Activated naive CD4-positive, alpha-beta T cell treated with anti-CD3 and anti-CD28 coated beads, Interleukin-2, amount 50 U/mL, for 72 hours (primary cell): ENCODE results near the gene JAG2. TPM values are rescaled to one million over a fixed set of nuclear protein-coding genes. Genes with fewer than 3 reads are reported as not detected.

Source experiments
- ATAC-seq, 2 donors: fragments of 150-1000 bp; cut with Tn5 transposase; 2 replicates each; pipeline ENCODE4 v1.10.0; 2021; ENCODE audit warnings: mild to moderate bottlenecking in 2 of 2, moderate library complexity in 2 of 2
- DNase-seq, 2 donors: peaks; one replicate each; pipeline ENCODE4 v3.0.0; 2021 to 2022; ENCODE audit warnings: low spot score in 2 of 2
- H3K27ac Mint-ChIP-seq, 2 donors: one replicate each; pipeline ENCODE4 v1.8.0; 2022; ENCODE audit warnings: mild to moderate bottlenecking in 2 of 2, mixed read lengths in 2 of 2
- H3K36me3 Mint-ChIP-seq, 2 donors: one replicate each; pipeline ENCODE4 v1.8.0; 2022; ENCODE audit warnings: mixed read lengths in 2 of 2
- H3K9me3 Mint-ChIP-seq, 2 donors: one replicate each; pipeline ENCODE4 v1.8.0; 2022; ENCODE audit warnings: mixed read lengths in 2 of 2
- total RNA-seq, 2 donors: library from RNA; stranded (reverse); gene quantifications; one replicate each; pipeline ENCODE4 v1.2.3, GENCODE V29; 2022

JAG2 gene
- total RNA-seq, result 10 to 100 TPM in 1 of 2 donors, 1 to 10 TPM in 1; 4.3 to 10.5 TPM

DNA sequence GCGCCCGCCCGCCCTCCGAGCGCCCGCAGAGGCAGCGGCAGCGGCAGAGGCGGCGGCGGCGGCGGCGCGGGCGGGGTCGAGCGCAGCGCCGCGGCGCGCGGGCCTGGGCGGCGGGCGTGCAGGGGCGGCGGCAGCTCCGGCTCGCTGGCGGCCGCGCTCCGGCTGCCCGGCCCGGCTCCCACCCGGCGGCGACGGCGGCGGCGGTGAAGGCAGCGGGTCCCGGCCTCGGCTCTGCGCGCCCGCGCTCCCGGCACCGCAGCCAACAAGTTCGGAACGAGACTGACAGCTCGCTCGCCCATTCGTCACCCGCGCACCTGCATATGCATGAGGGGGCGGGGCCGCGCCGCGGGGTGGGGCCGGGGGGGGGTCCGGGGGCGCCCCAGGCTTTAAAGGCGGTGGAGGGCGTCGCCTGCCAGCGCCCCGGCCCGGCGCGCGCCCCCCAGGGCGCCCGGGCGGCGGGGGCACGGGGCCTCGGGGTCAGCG, at the start of gene JAG2:
JAG2 (minus strand) TSS at position 281 of the 483 bp plus-strand sequence. CDS start 356 bp downstream, outside the sequence.
- Mint-ChIP-seq H3K27ac (no peak within 1 kb of the TSS), H3K9me3 (no peaks in the 10 kb centered on the region), H3K36me3 (no peaks in the 10 kb centered on the region)

DNA sequence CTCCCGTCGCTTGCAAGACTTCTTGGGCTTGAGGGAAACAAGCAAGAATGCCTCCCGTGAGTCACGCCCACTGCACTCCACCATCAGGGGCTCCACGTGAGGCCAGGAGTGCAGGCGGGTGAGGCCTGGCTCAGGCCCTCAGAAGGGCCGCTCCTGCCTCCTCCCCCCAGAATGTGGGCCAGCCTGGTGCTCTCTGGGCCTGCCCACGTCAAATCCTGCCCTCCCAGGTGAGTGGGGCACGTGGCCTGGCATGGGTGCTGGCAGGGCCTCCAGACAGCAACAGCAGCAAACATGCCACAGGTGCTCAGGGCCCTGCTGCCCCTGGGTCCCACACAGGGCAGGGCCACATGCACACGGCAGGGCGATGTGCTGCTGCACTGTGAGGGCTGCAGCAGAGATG, 49.2 kb upstream of the JAG2 start:
- Mint-ChIP-seq H3K9me3 (no peaks in the 10 kb centered on the region), H3K27ac (peak overlapping the region in 1 of 2 donors; percentile 48), H3K36me3 (peaks cover 0 to 9% of the 10 kb centered on the region in 2 donors)
- DNase-seq, result no peak
- no peak for ATAC-seq

More for the DNA sequence above, at the start of gene JAG2:
- peak in 1 of 2 donors; percentile 63 for DNase-seq
- ATAC-seq, result peak; percentile 35 to 73

DNA sequence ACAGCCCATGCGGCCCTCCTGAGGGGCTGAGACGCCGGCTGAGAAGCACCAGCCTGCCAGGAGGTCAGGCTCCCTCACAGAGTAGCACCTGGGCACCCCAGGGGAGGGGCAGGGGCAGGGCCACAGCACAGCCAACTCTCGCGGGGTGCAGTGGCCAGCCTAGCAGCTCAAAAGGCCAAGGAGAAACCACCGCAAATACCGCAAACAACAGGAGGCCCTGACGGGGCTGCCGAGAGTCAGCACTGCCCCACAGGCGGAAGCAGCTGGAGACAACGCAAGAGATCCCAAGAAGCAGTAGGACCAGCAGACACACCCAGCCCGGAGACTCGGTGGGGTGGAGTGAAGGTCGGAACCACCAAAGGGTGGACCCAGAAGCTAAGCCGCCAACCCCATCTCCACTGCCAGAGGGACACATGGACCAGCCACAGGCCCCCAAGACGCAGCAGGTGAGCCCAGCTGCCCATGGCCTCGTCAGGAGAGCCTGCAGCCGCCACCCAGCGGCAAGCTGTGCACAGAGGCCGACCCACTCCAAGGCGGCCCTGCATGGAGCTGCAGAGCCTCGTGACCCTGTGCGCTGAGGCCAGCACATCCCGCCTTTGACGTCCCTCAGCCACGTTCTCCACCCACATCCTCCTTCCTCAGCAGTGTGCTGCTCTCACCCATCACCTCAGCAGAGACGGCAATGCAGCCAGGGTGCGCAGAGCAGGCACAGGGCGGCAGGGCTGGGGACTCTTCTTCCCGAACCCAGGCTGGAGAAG, 48.1 kb upstream of the JAG2 start:
- Mint-ChIP-seq H3K36me3 (peaks cover 0 to 9% of the 10 kb centered on the region in 2 donors), H3K27ac (no peak overlapping the region), H3K9me3 (no peaks in the 10 kb centered on the region)
- ATAC-seq, result no peak
- no peak for DNase-seq

DNA sequence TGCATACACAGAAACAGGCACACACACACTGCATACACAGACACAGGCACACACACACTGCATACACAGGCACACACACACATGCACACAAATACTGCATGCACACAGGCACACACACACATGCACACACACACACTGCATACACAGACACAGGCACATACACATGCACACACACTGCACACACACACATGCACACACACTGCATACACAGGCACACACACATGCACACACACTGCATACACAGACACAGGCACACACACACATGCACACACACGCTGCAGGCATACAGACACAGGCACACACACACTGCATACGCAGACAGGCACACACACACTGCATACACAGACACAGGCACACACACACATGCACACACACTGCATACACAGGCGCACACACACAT, 47.0 kb upstream of the JAG2 start:
- no peak overlapping the region for H3K27ac Mint-ChIP-seq
- peaks cover 0 to 9% of the 10 kb centered on the region in 2 donors for H3K36me3 Mint-ChIP-seq
- no peaks in the 10 kb centered on the region for H3K9me3 Mint-ChIP-seq
- DNase-seq (no peak), ATAC-seq (no peak)

DNA sequence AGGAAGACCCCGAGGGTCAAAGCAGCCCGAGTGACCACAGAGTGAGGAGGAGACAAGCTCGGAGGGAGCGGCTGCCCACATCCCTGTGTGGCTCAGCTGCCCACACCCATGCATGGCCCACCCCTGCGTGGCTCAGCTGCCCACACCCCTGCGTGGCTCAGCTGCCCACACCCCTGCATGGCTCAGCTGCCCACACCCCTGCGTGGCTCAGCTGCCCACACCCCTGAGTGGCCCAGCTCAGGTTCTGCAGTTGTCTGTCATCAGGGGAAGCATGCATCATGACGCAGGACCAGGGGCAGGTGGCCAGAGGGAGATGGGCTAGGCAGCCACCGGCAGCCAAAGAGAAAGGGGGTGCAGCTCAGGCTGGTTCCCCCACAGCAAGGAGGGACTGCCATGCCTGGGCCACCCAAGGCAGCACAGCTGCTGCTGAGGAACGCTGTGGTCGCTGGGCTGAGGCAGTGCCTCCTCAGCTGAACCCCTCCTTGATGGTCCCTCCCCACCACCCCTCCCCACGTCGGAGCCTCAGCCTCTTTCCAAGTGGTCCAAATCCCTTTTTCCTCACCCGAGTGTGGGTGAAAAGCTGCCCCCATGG, 45.8 kb upstream of the JAG2 start:
- Mint-ChIP-seq H3K36me3 (peaks cover 0 to 9% of the 10 kb centered on the region in 2 donors), H3K9me3 (no peaks in the 10 kb centered on the region), H3K27ac (no peak overlapping the region)
- no peak for DNase-seq
- ATAC-seq, result no peak

DNA sequence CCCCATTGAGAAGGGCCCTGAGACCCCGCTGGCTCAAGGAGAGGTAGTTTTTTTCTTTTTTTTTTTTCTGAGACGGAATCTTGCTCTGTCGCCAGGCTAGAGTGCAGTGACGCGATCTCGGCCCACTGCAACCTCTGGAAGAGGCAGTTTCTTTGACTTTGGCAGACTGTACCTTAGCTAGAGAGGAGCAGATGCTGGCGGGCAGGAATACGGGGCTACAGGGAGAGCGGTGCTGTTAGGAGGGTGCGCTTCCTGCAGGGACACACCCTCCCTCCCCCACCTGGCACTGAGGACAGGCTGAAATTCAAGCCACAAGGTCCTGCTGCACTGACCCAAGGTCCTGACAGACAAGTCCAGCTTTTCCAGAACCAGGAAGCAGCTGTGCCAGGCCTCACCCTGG, 44.8 kb upstream of the JAG2 start:
- peaks cover 0 to 9% of the 10 kb centered on the region in 2 donors for H3K36me3 Mint-ChIP-seq
- no peak for DNase-seq
- H3K9me3 Mint-ChIP-seq, result no peaks in the 10 kb centered on the region
- no peak for ATAC-seq
- H3K27ac Mint-ChIP-seq, result no peak overlapping the region

DNA sequence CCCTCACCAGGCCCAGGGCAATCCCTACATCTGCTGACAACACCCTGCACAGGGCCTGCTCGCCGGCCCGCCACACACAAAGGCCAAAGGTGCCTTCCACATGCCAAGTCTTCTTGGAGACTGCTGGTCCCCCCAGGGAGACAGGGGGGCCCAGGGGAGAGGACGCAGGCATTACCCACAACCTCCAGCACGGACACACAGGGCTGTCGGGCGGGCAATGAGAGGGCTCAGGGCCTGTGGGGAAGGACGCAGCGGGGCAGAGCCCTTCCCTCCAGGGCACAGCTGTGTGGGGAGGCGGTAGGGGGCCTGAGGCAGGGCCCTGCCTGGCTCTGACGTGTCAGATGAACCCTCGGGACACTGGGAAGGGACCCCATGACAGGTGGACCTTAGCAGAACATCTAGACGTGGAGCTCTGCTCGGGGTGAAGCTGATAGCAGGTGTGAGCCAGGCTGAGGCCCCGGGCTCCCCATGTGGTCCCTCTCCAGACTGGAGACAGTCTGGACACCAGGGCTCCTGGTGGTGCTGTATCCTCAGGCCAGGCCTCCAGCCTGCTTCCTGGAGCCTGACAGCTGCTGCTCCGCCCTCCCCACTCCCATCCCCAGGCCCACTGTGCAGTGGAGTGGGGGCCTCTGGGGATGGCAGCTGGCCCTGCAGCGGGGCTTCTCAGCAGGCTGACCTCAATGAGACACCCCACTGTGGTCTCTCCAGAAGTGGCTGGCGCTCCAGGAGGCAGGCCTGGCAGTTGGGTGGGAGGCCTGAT, 44.1 kb upstream of the JAG2 start:
- H3K36me3 Mint-ChIP-seq, result peaks cover 0 to 9% of the 10 kb centered on the region in 2 donors
- H3K9me3 Mint-ChIP-seq, result no peaks in the 10 kb centered on the region
- no peak for ATAC-seq
- peak overlapping the region in 1 of 2 donors; percentile 51 for H3K27ac Mint-ChIP-seq
- no peak for DNase-seq

DNA sequence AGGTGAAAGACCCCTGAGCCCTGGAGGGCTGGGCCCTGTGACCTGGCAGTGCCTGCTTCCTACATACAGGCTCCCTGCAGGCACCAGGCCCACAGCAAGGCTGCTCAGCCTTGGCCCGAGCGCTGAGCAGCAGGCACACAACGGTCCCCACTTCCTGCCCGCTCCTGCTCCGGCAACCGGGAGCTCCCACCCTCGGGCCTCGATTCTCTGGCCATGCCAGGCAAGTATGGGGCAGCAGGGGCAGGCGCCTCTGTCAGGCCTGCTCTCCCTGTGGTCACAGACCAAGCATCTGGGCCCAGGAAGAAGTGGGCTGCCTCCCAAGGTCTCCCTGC, 43.1 kb upstream of the JAG2 start:
- ATAC-seq (no peak), DNase-seq (no peak)
- H3K27ac Mint-ChIP-seq, result peak overlapping the region in 1 of 2 donors; percentile 51
- H3K9me3 Mint-ChIP-seq, result no peaks in the 10 kb centered on the region
- peaks cover 0 to 9% of the 10 kb centered on the region in 2 donors for H3K36me3 Mint-ChIP-seq

DNA sequence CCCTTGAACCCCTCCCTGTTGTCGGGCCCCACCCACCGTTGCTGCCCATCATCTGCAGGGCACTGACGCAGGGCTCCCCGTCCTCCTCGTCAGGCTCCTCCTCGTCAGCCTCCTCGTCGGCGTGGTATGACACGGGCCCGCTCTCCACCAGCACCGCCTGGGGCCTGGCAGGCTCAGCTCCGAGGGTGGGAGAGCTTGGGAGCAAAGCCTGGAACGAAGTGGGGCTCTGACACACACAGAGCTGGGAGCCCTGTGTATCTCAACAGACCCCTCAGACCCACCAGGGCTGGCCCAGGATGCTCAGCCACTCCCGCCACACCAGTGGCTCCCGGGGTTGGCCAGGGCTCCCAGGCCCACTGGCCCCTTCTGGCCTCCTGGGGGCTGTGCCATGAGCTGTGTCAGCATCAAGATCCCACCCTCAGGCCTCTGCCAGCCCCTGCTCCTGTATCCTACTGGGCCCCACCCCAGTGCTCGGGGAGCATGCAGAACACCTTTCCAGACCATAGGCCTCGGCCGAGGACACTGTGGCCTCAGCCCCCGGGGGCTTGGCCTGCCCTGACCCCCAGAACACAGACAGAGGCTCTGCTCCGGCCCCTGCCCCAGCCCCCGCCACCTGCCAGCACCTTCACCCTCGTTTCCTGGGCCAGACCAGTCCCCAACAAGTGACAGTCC, 42.6 kb upstream of the JAG2 start:
- no peak for ATAC-seq
- no peaks in the 10 kb centered on the region for H3K9me3 Mint-ChIP-seq

DNA sequence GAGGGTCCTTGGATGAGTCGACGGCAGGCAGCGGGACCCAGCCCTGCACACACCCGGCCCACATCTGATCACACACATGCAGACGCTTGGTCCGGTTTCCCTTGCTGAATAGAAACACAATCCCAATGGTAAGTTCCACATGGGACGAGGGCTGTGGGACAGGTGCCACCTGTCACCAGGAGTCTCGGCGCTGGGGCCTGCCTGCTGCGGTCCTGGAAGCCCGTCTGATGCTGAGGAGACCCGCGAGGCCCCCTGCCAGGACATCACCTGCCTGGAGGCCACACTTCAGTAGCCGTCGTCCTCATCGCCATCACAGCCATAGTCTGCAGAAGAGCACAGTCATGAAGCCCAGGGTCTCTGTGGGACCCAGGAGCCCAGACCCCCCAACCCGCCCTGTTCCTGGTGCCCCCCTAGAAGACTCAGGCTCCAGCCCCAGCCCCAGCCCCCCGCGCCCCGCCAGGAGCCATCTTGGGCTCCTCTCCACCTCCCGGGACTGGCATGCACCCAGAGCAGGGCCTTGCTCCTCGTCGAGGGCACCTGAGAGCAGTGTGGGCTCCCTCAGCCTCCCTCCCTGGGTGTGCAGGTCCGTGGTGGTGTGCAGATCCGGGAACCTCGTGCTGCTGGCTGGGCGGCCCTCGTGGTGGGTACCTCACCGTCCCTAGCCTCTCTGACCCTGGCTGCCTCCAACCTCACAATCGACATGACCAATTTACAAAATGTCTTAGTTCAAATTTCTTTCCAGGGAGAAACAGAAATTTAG, 41.9 kb upstream of the JAG2 start:
- DNase-seq, result no peak
- Mint-ChIP-seq H3K27ac (peak overlapping the region in 1 of 2 donors; percentile 65), H3K36me3 (peaks cover 0 to 4% of the 10 kb centered on the region in 2 donors), H3K9me3 (no peaks in the 10 kb centered on the region)
- ATAC-seq, result no peak

More for the DNA sequence above, 42.6 kb upstream of the JAG2 start:
- DNase-seq, result no peak
- Mint-ChIP-seq H3K36me3 (peaks cover 0 to 9% of the 10 kb centered on the region in 2 donors), H3K27ac (no peak overlapping the region)

DNA sequence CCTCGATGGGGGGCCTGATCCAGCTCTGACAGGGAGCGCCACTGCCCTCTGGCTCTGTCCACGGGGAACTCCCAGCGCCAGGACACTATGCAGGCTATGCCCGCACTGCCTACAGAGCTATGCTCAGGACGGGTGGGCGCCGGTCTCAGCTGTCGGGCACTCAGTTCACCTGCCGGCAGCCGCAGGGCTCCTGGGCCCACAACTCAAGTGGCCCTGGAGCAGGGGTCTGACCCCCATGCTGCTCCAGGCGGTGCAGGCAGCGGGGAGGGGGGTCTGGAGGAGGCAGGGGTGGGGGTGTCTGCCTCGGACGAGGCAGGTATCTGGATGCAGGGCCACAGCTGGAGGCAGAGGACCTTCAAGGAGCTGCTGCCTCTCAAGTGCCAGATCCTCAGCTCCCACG, 41.1 kb upstream of the JAG2 start:
- ATAC-seq, result no peak

DNA sequence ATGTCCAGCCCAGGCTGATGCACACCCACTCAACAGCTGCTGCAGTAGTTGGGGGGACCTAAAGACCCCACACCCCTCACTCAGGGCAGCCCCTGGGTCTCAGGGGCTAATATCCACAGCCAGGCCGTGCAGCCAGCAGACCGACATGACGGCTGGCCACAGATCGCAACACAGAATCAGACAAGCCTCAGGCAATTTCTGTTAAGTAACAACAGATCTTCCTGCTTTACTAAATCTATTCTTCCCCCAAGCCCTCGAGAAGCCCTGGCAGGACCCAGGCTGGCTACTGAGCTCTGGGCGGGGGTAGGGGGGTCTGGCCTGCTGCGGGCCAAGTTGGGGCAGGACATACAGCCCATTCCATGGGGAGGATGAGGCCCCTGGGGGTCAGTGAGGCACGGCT, 40.5 kb upstream of the JAG2 start:
- ATAC-seq (no peak), DNase-seq (no peak)
- Mint-ChIP-seq H3K36me3 (no peaks in the 10 kb centered on the region), H3K9me3 (no peaks in the 10 kb centered on the region), H3K27ac (peak overlapping the region in 1 of 2 donors; percentile 44)

More for the DNA sequence above, 41.1 kb upstream of the JAG2 start:
- H3K36me3 Mint-ChIP-seq, result no peaks in the 10 kb centered on the region
- no peaks in the 10 kb centered on the region for H3K9me3 Mint-ChIP-seq
- peak overlapping the region in 1 of 2 donors; percentile 46 for H3K27ac Mint-ChIP-seq
- DNase-seq, result no peak

DNA sequence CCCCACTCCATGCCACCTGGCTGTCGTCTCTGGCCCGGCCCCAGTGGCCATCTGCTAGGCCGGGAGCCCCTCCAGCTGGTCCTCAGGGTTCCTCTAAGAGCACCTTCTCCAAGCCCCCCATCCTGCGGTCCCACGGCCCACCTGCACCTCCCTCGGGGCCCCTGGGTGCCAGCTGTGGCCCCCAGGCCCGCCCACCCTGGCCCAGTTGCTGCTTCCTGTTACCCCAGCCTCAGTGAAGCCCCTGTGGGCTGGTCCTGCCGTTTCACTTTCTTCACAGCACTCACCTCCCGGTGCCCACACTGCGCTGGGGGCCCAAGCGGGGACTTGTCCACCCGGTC, 40.1 kb upstream of the JAG2 start:
- H3K27ac Mint-ChIP-seq, result peak overlapping the region in 1 of 2 donors; percentile 44

DNA sequence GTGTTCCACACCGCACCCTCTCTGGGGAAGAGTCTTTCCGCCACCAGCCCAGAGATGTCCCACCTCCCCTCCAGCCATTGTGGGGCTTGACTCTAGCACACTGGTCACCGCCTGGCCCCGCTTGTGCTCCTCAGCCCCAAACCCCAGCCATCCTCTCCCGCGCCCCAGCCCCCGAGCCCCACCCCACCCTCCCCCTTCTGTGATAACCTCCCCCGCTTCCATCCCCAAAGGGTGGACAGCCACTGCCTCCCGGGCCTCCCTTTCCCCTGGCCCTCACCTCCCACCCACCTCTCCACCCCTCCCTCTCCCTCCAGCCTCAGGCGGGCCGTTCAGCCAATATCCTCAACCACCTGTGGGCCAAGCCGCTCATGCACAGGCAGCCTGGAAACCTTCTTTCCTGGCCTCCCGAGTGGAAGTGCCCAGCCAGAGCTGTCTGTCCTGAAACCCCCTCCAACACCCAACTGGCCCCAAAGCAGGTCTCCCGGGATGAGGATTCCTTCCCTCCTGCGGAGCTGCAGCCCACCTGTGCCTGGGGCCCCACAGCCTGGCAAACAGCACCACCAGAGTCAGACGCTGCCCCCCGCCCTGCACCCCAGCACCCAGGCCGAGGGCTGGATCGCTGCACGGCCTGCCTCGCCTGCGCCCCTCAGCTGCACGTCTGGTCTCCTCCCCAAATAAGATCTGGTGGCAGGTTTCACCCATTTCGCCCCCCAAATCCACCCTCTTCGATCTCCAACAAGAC, 39.6 kb upstream of the JAG2 start:
- no peak overlapping the region for H3K27ac Mint-ChIP-seq
- H3K9me3 Mint-ChIP-seq, result no peaks in the 10 kb centered on the region
- no peaks in the 10 kb centered on the region for H3K36me3 Mint-ChIP-seq
- DNase-seq, result no peak
- ATAC-seq, result no peak

More for the DNA sequence above, 40.1 kb upstream of the JAG2 start:
- Mint-ChIP-seq H3K9me3 (no peaks in the 10 kb centered on the region), H3K36me3 (no peaks in the 10 kb centered on the region)
- ATAC-seq, result no peak
- DNase-seq, result no peak

DNA sequence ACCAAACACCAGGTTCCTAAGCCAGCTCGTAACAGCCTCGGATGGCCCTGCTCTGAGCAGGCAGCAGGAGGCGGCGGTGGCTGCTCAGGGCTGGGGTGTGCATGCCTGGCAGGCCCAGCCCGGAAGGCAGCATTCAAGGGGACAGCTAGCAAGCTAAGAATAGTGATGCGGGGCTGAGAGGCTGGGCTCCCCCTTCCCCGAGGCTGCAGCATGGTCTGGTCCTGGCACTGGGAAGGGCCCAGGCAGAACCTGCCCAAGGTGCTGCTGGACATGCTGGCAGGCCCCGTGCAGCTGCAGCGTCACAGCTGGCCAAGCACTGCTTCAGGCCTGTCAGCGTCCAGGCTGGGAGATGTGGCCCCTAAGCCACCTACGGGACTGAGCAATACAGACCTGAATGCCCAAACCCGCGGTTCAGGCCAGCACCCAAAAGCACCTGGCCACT, 38.9 kb upstream of the JAG2 start:
- no peaks in the 10 kb centered on the region for H3K36me3 Mint-ChIP-seq
- DNase-seq (no peak), ATAC-seq (no peak)
- H3K27ac Mint-ChIP-seq, result no peak overlapping the region
- H3K9me3 Mint-ChIP-seq, result no peaks in the 10 kb centered on the region
